ENCODE results near the gene TMPO.
"Not testable (repeated sequence)": the region's sequence is repeated elsewhere in the genome, so short reads cannot be mapped to it uniquely, and the experiment has no call there.

The TMPO gene

DNA sequence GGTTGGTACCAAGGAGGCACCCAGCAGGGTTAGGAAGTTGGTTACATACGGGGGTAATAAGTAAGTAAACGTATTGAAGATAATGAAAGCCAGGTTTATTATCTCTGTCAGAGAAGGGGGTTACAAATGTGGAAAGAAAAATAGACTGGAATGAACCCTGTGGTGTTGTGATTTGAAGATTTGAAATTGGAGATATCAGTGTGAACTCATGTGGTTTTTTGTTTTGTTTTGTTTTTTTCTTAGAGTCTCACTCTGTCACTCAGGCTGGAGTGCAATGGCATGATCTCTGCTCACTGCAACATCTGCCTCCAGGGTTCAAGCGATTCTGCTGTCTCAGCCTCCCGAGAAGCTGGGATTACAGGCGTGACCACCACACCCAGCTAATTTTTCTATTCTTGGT is 64.0 kb downstream of the TMPO start:
- no peak for DNase-seq (ENCODE audit: low read depth)

DNA sequence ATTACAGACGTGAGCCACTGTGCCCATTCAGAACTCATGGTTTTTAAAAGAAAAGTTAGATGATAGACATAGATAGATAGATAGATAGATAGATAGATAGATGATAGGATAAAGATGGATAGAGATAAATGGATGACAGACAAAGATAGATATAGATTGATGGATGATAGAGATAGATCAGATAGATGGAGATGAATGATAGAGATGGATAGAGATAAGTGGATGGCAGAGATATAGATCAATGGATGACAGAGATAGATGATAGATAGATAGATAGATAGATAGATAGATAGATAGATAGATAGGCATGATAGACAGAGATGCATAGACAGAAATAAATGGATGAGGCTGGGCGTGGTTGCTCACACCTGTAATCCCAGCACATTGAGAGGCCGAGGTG is 64.4 kb downstream of the TMPO start:
- no peak for DNase-seq (ENCODE audit: low read depth)

DNA sequence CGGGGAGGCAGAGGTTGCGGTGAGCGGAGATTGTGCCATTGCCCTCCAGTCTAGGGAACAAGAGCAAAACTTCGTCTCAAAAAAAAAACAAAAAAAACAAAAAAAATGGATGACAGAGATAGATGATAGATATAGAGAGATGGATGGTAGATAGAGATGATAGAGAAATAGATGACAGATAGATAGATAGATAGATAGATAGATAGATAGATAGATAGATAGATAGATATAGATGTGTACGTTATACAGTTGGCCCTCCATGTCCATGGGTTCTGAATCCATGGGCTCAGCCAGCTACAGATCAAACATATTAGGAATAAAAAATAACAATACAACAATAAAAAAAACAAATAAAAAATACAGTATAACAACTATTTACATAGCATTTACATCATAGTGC is 65.3 kb downstream of the TMPO start:
- DNase-seq (ENCODE audit: low read depth), result no peak

DNA sequence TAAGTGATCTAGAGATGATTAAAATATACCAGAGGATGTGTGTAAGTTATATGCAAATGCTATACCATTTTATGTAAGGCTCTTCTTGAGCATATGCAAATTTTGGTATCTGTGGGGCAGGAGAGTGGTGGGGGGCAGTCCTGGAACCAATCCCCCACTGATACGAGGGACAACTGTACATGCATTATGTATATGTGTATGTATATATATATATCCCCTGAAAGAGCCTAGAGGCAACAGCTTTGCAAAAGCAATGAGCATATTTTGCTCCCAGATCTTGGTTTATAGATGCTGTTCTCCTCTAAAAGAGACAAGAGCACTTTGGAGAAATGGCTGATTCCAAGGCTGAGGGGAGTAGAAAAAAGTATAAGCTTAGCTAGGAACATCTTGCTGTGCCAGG is 65.7 kb downstream of the TMPO start:
- DNase-seq (ENCODE audit: low read depth), result no peak

- peak; percentile 64 for DNase-seq (ENCODE audit: low read depth)
These were observed 66.7 kb downstream of the TMPO start for GRCh38 chr12:98582093-98582492.

DNA sequence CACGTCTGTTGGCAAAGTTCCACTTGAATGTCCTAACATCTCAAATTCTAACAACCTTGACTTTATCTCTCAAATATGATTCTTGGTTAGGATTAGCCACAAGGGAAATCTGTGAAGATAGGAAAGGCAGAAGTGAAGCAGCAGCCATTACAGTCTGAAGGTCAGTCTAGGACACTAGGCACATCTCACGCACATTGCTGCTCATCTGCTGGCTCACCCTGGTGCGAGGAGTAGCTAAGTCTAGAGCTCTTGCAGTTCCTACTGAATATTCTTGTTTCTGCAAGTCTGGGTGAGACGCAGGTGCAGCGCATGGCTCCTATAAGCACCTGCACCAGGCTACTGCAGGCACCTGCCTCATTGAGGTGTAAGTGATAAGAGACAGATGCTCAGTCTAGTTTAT is 71.7 kb downstream of the TMPO start:
- no peak for DNase-seq (ENCODE audit: low read depth)

DNA sequence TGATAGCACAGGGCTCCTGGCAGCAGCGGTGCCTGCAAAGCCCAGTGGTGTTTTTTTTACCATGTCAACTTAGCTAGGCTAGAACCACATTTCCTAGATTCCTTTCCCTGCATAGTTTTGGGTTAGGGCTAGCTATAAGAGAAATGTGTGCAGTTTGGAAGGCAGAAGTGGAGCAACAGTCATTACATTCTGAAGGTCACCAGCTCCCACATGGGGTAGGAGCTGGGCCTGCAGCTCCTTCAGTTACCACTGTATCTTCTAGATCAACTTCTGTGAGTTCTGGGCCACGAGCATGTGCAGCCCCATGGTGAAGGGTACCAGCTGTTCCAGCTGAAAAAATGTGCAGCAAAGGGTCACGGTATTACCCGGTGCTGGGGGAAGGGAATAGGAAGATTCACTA is 75.8 kb downstream of the TMPO start:
- DNase-seq (ENCODE audit: low read depth), result no peak

DNA sequence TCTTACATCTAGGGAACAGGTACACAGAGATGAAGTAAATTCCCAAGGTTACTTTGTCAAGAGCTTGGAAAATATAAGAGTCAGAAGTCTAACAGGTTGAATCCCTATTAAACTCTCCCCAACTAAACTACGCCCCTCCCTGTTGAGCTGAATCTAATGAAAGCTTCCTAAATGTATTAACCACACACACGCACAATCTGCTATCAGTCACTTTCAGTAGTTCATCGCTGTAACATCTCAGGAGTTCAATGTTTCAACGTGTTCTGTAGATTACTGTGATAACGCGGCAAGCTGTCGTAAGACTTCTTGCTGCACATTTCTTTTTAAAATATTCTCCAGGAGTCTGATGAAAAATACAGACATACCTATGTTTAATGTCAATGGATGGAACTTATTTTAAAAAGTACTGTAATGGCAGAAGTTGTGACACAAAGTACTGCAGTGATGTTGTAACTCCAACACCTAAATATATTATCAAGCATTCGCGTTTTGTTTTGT is 77.5 kb downstream of the TMPO start:
- DNase-seq (ENCODE audit: low read depth), result no peak

DNA sequence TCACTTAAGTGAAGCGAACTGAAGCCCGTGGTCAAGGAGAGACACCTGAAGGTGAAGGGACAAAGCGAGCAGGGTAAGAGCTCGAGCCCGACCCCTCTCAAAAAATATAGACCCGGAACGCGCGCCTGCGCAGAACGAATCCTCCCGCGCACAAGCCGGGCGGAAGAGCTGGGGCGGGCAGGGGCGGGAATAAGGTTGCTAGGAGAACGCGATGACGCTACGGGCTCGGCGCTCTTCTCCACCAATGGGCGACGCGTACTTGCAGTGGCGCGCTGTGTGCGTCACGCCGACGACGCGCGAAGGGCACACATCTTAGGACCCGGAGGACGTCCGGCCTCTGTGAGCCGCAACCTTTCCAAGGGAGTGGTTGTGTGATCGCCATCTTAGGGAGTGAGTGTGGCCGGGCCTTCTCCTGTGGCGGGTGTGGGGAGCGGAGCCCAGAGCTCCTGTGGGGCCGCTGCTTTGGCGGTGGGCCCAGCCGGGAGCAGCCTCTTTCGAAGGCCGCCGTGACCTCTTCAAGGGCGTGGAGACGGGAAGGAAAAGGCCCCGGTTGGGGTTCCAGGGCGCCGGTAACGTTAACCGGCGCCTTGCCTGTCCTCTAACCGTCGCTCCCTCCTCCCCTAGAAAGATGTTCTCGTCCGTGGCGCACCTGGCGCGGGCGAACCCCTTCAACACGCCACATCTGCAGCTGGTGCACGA is 78.1 kb downstream of the TMPO start, which contains the start of gene SLC25A3:
Gene SLC25A3, plus strand, starts transcription at position 336 of the 699 bp plus-strand sequence. Its CDS starts 293 bp downstream, at position 629.
- peak; percentile 98 for DNase-seq (ENCODE audit: low read depth)

GRCh38 chr12:98594050-98594835 is 78.9 kb downstream of the TMPO start:
- DNase-seq (ENCODE audit: low read depth), result peak; percentile 53

DNA sequence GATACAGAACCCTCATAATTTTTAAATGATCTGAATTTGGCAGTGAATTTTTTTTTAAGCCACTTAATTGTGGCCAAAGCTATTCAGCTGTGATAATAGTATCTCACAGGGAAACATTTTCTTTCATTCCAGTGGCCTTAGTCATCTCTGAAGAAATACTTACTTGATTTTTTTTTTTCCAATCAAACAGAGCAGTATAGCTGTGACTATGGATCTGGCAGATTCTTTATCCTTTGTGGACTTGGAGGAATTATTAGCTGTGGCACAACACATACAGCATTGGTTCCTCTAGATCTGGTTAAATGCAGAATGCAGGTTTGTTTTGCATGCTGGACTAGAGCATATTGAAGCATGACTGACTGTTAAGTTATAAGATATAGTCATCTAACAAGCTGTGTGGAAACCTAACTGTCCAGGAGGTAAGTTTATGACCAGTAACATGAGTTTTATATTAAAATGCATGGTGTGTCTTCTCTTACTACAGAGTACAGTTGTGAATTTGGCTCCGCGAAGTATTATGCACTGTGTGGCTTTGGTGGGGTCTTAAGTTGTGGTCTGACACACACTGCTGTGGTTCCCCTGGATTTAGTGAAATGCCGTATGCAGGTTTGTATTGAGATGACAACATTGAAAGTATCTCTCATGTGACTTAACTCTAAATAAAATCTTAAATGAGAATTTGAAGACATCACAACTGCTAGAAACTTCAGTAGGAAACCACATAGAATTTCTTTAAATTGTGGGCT is 80.0 kb downstream of the TMPO start:
- DNase-seq (ENCODE audit: low read depth), result peak; percentile 86

- DNase-seq (ENCODE audit: low read depth), result not testable (repeated sequence)
These were observed 81.9 kb downstream of the TMPO start for GRCh38 chr12:98597313-98597712.

Data from ELR (cell line).